GM23338 (cell line): ENCODE data around the gene MRPL37. TPM values are rescaled to one million over a fixed set of nuclear protein-coding genes. Genes with fewer than 3 reads are reported as not detected.
"Not testable (repeated sequence)": the region's sequence is repeated elsewhere in the genome, so short reads cannot be mapped to it uniquely, and the experiment has no call there.

ENCODE experiments used
- ATAC-seq: fragments of 200-7000 bp; cut with Tn5 transposase; 3 replicates; pipeline ENCODE4 v1.9.1; 2020
- DNase-seq: peaks from one replicate; pipeline ENCODE4 v3.0.0-alpha.2; 2015; ENCODE audit warnings: low spot score
- H2AFZ ChIP-seq: fragments of 200-600 bp; sonication (generic); 2 replicates; pipeline ENCODE4 v1.8.0; 2016; ENCODE audit warnings: antibody characterized with exemption, mild to moderate bottlenecking, moderate library complexity
- H3F3A ChIP-seq: fragments of 200-600 bp; sonication (generic); replicated peaks from 2 replicates; pipeline ENCODE4 v1.8.0; 2017; ENCODE audit warnings: antibody characterized with exemption, mixed run types, low read depth
- H3K27ac ChIP-seq: fragments of 200-600 bp; sonication (generic); 2 replicates; pipeline ENCODE4 v1.6.1; 2016; ENCODE audit warnings: low read depth
- H3K27me3 ChIP-seq: fragments of 200-600 bp; sonication (generic); 2 replicates; pipeline ENCODE4 v1.8.0; 2016; ENCODE audit warnings: mild to moderate bottlenecking, mixed run types, moderate library complexity; ENCODE audit not compliant: insufficient read depth
- H3K36me3 ChIP-seq: fragments of 200-600 bp; sonication (generic); 2 replicates; pipeline ENCODE4 v1.8.0; 2016; ENCODE audit warnings: mild to moderate bottlenecking; ENCODE audit not compliant: insufficient read depth
- H3K4me1 ChIP-seq: fragments of 200-600 bp; sonication (generic); 2 replicates; pipeline ENCODE4 v1.8.0; 2016; ENCODE audit warnings: mild to moderate bottlenecking, moderate library complexity; ENCODE audit not compliant: insufficient read depth
- H3K4me2 ChIP-seq: fragments of 200-600 bp; sonication (generic); 2 replicates; pipeline ENCODE4 v1.7.1; 2017; ENCODE audit warnings: mixed run types
- H3K4me3 ChIP-seq: fragments of 200-600 bp; sonication (generic); 2 replicates; pipeline ENCODE4 v1.6.1; 2016; ENCODE audit warnings: mixed run types
- H3K79me2 ChIP-seq: fragments of 200-600 bp; sonication (generic); replicated peaks from 2 replicates; pipeline ENCODE4 v1.8.0; 2017; ENCODE audit warnings: mild to moderate bottlenecking; ENCODE audit not compliant: insufficient read depth
- H3K9me2 ChIP-seq: fragments of 200-600 bp; sonication (generic); 2 replicates; pipeline ENCODE4 v1.8.0; 2017; ENCODE audit not compliant: insufficient read depth
- H4K20me1 ChIP-seq: fragments of 200-600 bp; sonication (generic); replicated peaks from 2 replicates; pipeline ENCODE4 v1.8.0; 2017; ENCODE audit warnings: mild to moderate bottlenecking; ENCODE audit not compliant: insufficient read depth
- H3K27ac Mint-ChIP-seq: 2 replicates; pipeline ENCODE4 v1.8.0; 2020; ENCODE audit warnings: inconsistent platforms, mild to moderate bottlenecking, moderate library complexity, mixed read lengths
- H3K27me3 Mint-ChIP-seq: 3 replicates; pipeline ENCODE4 v1.8.0; 2022; ENCODE audit warnings: low read depth, mild to moderate bottlenecking, moderate library complexity, mixed read lengths, inconsistent platforms; ENCODE audit not compliant: insufficient read depth, poor library complexity
- H3K36me3 Mint-ChIP-seq: 3 replicates; pipeline ENCODE4 v1.8.0; 2021; ENCODE audit warnings: low read depth, mild to moderate bottlenecking, inconsistent platforms, moderate library complexity, mixed read lengths
- H3K4me1 Mint-ChIP-seq: 3 replicates; pipeline ENCODE4 v1.8.0; 2020; ENCODE audit warnings: mild to moderate bottlenecking, inconsistent platforms, mixed read lengths
- H3K4me3 Mint-ChIP-seq: 3 replicates; pipeline ENCODE4 v1.8.0; 2021; ENCODE audit warnings: moderate library complexity, mild to moderate bottlenecking, inconsistent platforms, mixed read lengths
- H3K9me3 Mint-ChIP-seq: 3 replicates; pipeline ENCODE4 v1.8.0; 2020; ENCODE audit warnings: moderate library complexity, mild to moderate bottlenecking, inconsistent platforms, mixed read lengths
- CREB1 ChIP-seq: fragments of 250-450 bp; sonication (Bioruptor Pico); IDR thresholded peaks from 2 replicates; pipeline ENCODE4 v1.5.0; 2020; ENCODE audit warnings: low read depth, mild to moderate bottlenecking, moderate library complexity
- EZH2 ChIP-seq: fragments of 200-600 bp; sonication (generic); IDR thresholded peaks from one replicate; pipeline ENCODE4 v1.8.0; 2017; ENCODE audit warnings: antibody characterized with exemption, mild to moderate bottlenecking, low read depth; ENCODE audit not compliant: unreplicated experiment
- EZH2phosphoT487 ChIP-seq: fragments of 200-600 bp; sonication (generic); IDR thresholded peaks from one replicate; pipeline ENCODE4 v1.8.1; 2018; ENCODE audit warnings: antibody characterized with exemption; ENCODE audit not compliant: unreplicated experiment
- JUNB ChIP-seq: IDR thresholded peaks from one replicate; pipeline ENCODE4 v1.6.1; 2016; ENCODE audit warnings: antibody characterized with exemption; ENCODE audit not compliant: unreplicated experiment
- NANOG ChIP-seq: IDR thresholded peaks from 2 replicates; pipeline ENCODE4 v1.6.1; 2016; ENCODE audit warnings: antibody characterized with exemption, borderline replicate concordance
- POLR2AphosphoS5 ChIP-seq: IDR thresholded peaks from 2 replicates; pipeline ENCODE4 v1.6.1; 2016; ENCODE audit warnings: antibody characterized with exemption, low read depth
- STAT1 ChIP-seq: IDR thresholded peaks from one replicate; pipeline ENCODE4 v1.6.1; 2016; ENCODE audit warnings: antibody characterized with exemption; ENCODE audit not compliant: unreplicated experiment
- ZNF114 ChIP-seq: fragments of 250-450 bp; sonication (Bioruptor Pico); IDR thresholded peaks from 2 replicates; pipeline ENCODE4 v1.5.0; 2020; ENCODE audit warnings: mild to moderate bottlenecking, moderate library complexity
- ZNF331 ChIP-seq: fragments of 250-450 bp; sonication (Bioruptor Pico); IDR thresholded peaks from 2 replicates; pipeline ENCODE4 v1.5.0; 2020; ENCODE audit warnings: low read depth, mild to moderate bottlenecking, moderate library complexity
- polyA plus RNA-seq: library from polyadenylated mRNA; unstranded; fragments of >200 nt; fragmentation: Nextera tagmentation; extraction: Ambion mirVana; gene quantifications from 2 replicates; pipeline ENCODE4 v1.2.1, GENCODE V29; 2016
- total RNA-seq: library from RNA; depleted of rRNA; stranded (reverse); fragments of >200 nt; shearing (Covaris generic); gene quantifications from 2 replicates; pipeline ENCODE4 v1.2.3, GENCODE V29; 2014
- TF ChIP-seq, protein P1 (sequence below): IDR thresholded peaks from 2 replicates; pipeline ENCODE4 v1.6.1; 2016; ENCODE audit warnings: antibody characterized with exemption
- TF ChIP-seq, protein P2 (sequence below), 2 experiments: fragments of 200-600 bp in 1 of 2; sonication (generic) in 1 of 2; conservative IDR thresholded peaks; 2 replicates each; pipeline versions ENCODE4 v1.5.1 to v1.6.1; 2016 to 2017; ENCODE audit warnings: antibody characterized with exemption in 2 of 2, low read depth in 2 of 2, mild to moderate bottlenecking in 2 of 2, moderate library complexity in 1 of 2
- TF ChIP-seq, protein P3 (sequence below): IDR thresholded peaks from one replicate; pipeline ENCODE4 v1.6.1; 2018; ENCODE audit warnings: antibody characterized with exemption; ENCODE audit not compliant: unreplicated experiment

Gene MRPL37
- total and polyA plus RNA-seq, 2 experiments from 2014 or later = 130 to 155 TPM

DNA sequence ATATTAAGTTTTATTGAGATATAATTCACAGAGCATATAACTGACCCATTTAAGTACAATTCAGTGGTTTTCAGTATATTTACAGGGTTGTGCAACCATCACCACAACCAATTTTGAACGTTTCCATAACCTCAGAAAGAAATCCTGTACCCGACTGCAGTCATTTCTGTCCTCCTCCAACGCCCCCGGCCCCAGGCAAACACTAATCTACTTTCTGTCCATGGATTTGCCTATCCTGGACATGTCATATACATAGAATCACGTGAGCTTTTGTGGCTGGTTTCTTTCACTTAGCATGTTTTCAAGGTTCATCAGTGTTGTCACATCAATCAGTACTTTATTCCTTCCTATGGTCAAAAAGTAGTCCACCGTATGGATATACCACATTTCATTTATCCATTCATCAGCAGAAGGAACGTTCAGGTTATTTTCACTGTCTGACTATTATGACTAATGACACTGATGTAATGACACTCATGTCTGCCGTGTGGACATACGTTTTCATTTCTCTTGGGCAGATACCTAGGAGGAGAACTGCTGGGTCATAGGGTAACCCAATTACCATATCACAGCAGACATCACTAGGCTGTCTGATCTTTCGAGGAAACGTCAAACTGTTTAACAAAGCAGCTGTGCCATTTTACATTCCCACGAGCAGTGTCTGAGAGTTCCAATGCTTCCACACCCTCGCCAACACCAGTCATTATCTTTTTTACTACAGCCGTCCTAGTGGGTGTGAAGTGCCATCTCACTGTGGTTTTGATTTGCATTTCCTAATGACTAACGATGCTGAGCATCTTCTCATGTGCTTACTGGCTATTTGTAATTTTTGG is 30.8 kb downstream of the MRPL37 start (continued):
- TF ChIP-seq, protein P1, sequence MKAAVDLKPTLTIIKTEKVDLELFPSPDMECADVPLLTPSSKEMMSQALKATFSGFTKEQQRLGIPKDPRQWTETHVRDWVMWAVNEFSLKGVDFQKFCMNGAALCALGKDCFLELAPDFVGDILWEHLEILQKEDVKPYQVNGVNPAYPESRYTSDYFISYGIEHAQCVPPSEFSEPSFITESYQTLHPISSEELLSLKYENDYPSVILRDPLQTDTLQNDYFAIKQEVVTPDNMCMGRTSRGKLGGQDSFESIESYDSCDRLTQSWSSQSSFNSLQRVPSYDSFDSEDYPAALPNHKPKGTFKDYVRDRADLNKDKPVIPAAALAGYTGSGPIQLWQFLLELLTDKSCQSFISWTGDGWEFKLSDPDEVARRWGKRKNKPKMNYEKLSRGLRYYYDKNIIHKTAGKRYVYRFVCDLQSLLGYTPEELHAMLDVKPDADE = no peak
- TF ChIP-seq, protein P2, sequence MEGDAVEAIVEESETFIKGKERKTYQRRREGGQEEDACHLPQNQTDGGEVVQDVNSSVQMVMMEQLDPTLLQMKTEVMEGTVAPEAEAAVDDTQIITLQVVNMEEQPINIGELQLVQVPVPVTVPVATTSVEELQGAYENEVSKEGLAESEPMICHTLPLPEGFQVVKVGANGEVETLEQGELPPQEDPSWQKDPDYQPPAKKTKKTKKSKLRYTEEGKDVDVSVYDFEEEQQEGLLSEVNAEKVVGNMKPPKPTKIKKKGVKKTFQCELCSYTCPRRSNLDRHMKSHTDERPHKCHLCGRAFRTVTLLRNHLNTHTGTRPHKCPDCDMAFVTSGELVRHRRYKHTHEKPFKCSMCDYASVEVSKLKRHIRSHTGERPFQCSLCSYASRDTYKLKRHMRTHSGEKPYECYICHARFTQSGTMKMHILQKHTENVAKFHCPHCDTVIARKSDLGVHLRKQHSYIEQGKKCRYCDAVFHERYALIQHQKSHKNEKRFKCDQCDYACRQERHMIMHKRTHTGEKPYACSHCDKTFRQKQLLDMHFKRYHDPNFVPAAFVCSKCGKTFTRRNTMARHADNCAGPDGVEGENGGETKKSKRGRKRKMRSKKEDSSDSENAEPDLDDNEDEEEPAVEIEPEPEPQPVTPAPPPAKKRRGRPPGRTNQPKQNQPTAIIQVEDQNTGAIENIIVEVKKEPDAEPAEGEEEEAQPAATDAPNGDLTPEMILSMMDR (conservative IDR thresholded peaks at IDR 0.05; ENCODE audit: low read depth in 2 of 2) = no peak

DNA sequence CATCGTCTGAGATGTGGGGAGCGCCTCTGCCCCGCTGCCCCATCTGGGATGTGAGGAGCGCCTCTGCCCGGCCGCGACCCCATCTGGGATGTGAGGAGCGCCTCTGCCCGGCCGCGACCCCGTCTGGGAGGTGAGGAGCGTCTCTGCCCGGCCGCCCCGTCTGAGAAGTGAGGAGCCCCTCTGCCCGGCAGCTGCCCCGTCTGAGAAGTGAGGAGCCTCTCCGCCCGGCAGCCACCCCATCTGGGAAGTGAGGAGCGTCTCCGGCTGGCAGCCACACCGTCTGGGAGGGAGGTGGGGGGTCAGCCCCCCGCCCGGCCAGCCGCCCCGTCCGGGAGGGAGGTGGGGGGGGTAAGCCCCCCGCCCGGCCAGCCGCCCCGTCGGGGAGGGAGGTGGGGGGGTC is 33.2 kb downstream of the MRPL37 start:
- not testable (repeated sequence) for H3K27ac ChIP-seq, H3F3A ChIP-seq, H3K79me2 ChIP-seq, H2AFZ ChIP-seq, DNase-seq, H3K27me3 ChIP-seq, H3K4me3 ChIP-seq, H3K27ac Mint-ChIP-seq, H4K20me1 ChIP-seq, H3K4me3 Mint-ChIP-seq, H3K27me3 Mint-ChIP-seq, H3K9me2 ChIP-seq, H3K4me1 ChIP-seq, H3K36me3 ChIP-seq, ATAC-seq, H3K4me2 ChIP-seq
- H3K36me3 Mint-ChIP-seq = peaks cover 60% of the 10 kb centered on the region
- peaks cover 14% of the 10 kb centered on the region for H3K9me3 Mint-ChIP-seq
- H3K4me1 Mint-ChIP-seq = peaks cover 12% of the 10 kb centered on the region

DNA sequence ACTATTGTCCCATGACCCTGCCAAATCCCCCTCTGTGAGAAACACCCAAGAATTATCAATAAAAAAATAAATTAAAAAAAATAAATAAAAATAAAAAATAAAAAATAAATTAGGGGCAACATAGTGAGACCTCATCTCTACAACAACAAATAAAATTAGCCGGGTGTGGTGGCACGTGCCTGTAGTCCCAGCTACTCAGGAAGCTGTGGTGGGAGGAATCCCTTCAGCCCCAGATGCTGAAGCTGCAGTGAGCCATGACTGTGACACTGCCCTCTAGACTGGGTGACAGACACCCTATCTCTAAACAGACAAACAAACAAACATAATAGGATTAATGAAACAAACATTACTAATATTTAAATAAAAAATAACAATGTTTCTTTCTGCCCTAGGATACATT is 34.3 kb downstream of the MRPL37 start:
- H3K36me3 Mint-ChIP-seq = peaks cover 68% of the 10 kb centered on the region
- peaks cover 6% of the 10 kb centered on the region; the same call in 2 of the 3 replicates for H3K4me1 Mint-ChIP-seq
- H3K4me2 ChIP-seq = no peak overlapping the region
- no peak overlapping the region for H3K27ac Mint-ChIP-seq
- H2AFZ ChIP-seq = no peak overlapping the region
- H3K27me3 ChIP-seq = no peaks in the 10 kb centered on the region
- H3K4me3 Mint-ChIP-seq = no peak overlapping the region
- peaks cover 14% of the 10 kb centered on the region for H3K9me3 Mint-ChIP-seq
- DNase-seq (no peak), ATAC-seq (no peak)
- no peak overlapping the region for H3K4me3 ChIP-seq
- H3K27ac ChIP-seq = no peak overlapping the region
- peaks cover 2% of the 10 kb centered on the region for H3K27me3 Mint-ChIP-seq
- H3F3A ChIP-seq = 0 out of 2 replicates have a peak, but pooled peaks cover 5% of the 10 kb centered on the region
- peaks cover 7% of the 10 kb centered on the region for H3K36me3 ChIP-seq
- no peaks in the 10 kb centered on the region for H3K9me2 ChIP-seq
- no peaks in the 10 kb centered on the region for H3K4me1 ChIP-seq
- H4K20me1 ChIP-seq = no peaks in the 10 kb centered on the region; the same call in 1 of the 2 replicates
- no peaks in the 10 kb centered on the region for H3K79me2 ChIP-seq
- no peak for TF ChIP-seq EZH2
- TF ChIP-seq POLR2AphosphoS5 = no peak
- TF ChIP-seq JUNB = no peak
- TF ChIP-seq STAT1 = no peak
- TF ChIP-seq, protein P2 (conservative IDR thresholded peaks at IDR 0.05; ENCODE audit: low read depth in 2 of 2) = no peak
- no peak for TF ChIP-seq NANOG
- TF ChIP-seq, protein P3, sequence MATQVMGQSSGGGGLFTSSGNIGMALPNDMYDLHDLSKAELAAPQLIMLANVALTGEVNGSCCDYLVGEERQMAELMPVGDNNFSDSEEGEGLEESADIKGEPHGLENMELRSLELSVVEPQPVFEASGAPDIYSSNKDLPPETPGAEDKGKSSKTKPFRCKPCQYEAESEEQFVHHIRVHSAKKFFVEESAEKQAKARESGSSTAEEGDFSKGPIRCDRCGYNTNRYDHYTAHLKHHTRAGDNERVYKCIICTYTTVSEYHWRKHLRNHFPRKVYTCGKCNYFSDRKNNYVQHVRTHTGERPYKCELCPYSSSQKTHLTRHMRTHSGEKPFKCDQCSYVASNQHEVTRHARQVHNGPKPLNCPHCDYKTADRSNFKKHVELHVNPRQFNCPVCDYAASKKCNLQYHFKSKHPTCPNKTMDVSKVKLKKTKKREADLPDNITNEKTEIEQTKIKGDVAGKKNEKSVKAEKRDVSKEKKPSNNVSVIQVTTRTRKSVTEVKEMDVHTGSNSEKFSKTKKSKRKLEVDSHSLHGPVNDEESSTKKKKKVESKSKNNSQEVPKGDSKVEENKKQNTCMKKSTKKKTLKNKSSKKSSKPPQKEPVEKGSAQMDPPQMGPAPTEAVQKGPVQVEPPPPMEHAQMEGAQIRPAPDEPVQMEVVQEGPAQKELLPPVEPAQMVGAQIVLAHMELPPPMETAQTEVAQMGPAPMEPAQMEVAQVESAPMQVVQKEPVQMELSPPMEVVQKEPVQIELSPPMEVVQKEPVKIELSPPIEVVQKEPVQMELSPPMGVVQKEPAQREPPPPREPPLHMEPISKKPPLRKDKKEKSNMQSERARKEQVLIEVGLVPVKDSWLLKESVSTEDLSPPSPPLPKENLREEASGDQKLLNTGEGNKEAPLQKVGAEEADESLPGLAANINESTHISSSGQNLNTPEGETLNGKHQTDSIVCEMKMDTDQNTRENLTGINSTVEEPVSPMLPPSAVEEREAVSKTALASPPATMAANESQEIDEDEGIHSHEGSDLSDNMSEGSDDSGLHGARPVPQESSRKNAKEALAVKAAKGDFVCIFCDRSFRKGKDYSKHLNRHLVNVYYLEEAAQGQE = no peak
- TF ChIP-seq, protein P1 = no peak
- no peak for TF ChIP-seq ZNF114 (CRISPR knock-in tag)
- no peak for TF ChIP-seq CREB1 (CRISPR knock-in tag)
- no peak for TF ChIP-seq ZNF331 (CRISPR knock-in tag)
- no peak for TF ChIP-seq EZH2phosphoT487
